ENCODE measurements around the gene MCF2L. TPM values are rescaled to one million over a fixed set of nuclear protein-coding genes. Genes with fewer than 3 reads are reported as not detected.
"Not testable (repeated sequence)": the region's sequence is repeated elsewhere in the genome, so short reads cannot be mapped to it uniquely, and the experiment has no call there.

MCF2L gene
- total and polyA plus RNA-seq, 7 experiments from 2014 or later, result 0.51 to 32.6 (median 19.7) TPM

GRCh38 chr13:113053376-113053775 lies 84.4 kb downstream of the MCF2L start:
- CTCF ChIA-PET, result no interaction called here

GRCh38 chr13:113053801-113054604 lies 85.0 kb downstream of the MCF2L start:
- H3K4me3 ChIP-seq (ENCODE audit: low read length), result no peak overlapping the region
- intact Hi-C loops (cut with micrococcal nuclease), result no loop called here
- POLR2A ChIA-PET, result no interaction called here

More at GRCh38 chr13:113053376-113053775, 84.4 kb downstream of the MCF2L start:
- no peaks in the 10 kb centered on the region for H3K27me3 ChIP-seq (ENCODE audit: control insufficient read depth in 2 of 2, insufficient read depth in 2 of 2, low read length in 2 of 2)
- POLR2A ChIA-PET, result no interaction called here
- Mint-ChIP-seq H3K9me3 (no peaks in the 10 kb centered on the region), H3K27me3 (no peaks in the 10 kb centered on the region), H3K4me1 (peaks cover 0 to 6% (median 0%) of the 10 kb centered on the region in 7 donors), H3K27ac (no peak overlapping the region), H3K36me3 (peaks cover 0 to 23% (median 10%) of the 10 kb centered on the region in 5 donors), H3K4me3 (no peak overlapping the region)
- no peaks in the 10 kb centered on the region for H3K9me3 ChIP-seq (ENCODE audit: control insufficient read depth in 2 of 3, low read length in 3 of 3)
- no peaks in the 10 kb centered on the region for H3K4me1 ChIP-seq (ENCODE audit: control insufficient read depth in 2 of 2, insufficient read depth in 2 of 2, low read length in 2 of 2)
- ATAC-seq (no peak), DNase-seq (no peak)
- intact Hi-C loops (cut with micrococcal nuclease), result no loop called here
- no peaks in the 10 kb centered on the region for H3K36me3 ChIP-seq (ENCODE audit: control insufficient read depth in 2 of 3, insufficient read depth in 3 of 3, low read length in 3 of 3)
- no peak overlapping the region for H3K4me3 ChIP-seq (ENCODE audit: low read length)
- no peak overlapping the region for H3K27ac ChIP-seq (ENCODE audit: low read depth, low read length)

GRCh38 chr13:113057084-113057483 lies 88.1 kb downstream of the MCF2L start:
- H3K27me3 Mint-ChIP-seq, result no peaks in the 10 kb centered on the region
- Histone ChIP-seq H3K27ac (ENCODE audit: low read depth, low read length) (no peak overlapping the region), H3K4me1 (ENCODE audit: control insufficient read depth in 2 of 2, insufficient read depth in 2 of 2, low read length in 2 of 2) (no peaks in the 10 kb centered on the region), H3K9me3 (ENCODE audit: control insufficient read depth in 2 of 3, low read length in 3 of 3) (no peaks in the 10 kb centered on the region), H3K4me3 (ENCODE audit: low read length) (no peak overlapping the region), H3K36me3 (ENCODE audit: control insufficient read depth in 2 of 3, insufficient read depth in 3 of 3, low read length in 3 of 3) (no peaks in the 10 kb centered on the region), H3K27me3 (ENCODE audit: control insufficient read depth in 2 of 2, insufficient read depth in 2 of 2, low read length in 2 of 2) (no peaks in the 10 kb centered on the region)
- intact Hi-C loops (cut with micrococcal nuclease), result no loop called here
- no peaks in the 10 kb centered on the region for H3K9me3 Mint-ChIP-seq
- ChIA-PET POLR2A (no interaction called here), CTCF (no interaction called here)
- peaks cover 0 to 18% (median 5%) of the 10 kb centered on the region in 5 donors for H3K36me3 Mint-ChIP-seq
- no peak for DNase-seq
- ATAC-seq, result no peak
- H3K4me1 Mint-ChIP-seq, result no peaks in the 10 kb centered on the region
- no peak overlapping the region for H3K4me3 Mint-ChIP-seq
- no peak overlapping the region for H3K27ac Mint-ChIP-seq

More at GRCh38 chr13:113053801-113054604, 85.0 kb downstream of the MCF2L start:
- no peak for ATAC-seq
- Mint-ChIP-seq H3K9me3 (no peaks in the 10 kb centered on the region), H3K27me3 (no peaks in the 10 kb centered on the region), H3K36me3 (peaks cover 0 to 23% (median 10%) of the 10 kb centered on the region in 5 donors), H3K4me1 (peaks cover 0 to 6% (median 0%) of the 10 kb centered on the region in 7 donors), H3K27ac (no peak overlapping the region), H3K4me3 (no peak overlapping the region)
- CTCF ChIA-PET, result no interaction called here
- DNase-seq, result no peak
- Histone ChIP-seq H3K4me1 (ENCODE audit: control insufficient read depth in 2 of 2, insufficient read depth in 2 of 2, low read length in 2 of 2) (no peaks in the 10 kb centered on the region), H3K36me3 (ENCODE audit: control insufficient read depth in 2 of 3, insufficient read depth in 3 of 3, low read length in 3 of 3) (no peaks in the 10 kb centered on the region), H3K27me3 (ENCODE audit: control insufficient read depth in 2 of 2, insufficient read depth in 2 of 2, low read length in 2 of 2) (no peaks in the 10 kb centered on the region), H3K9me3 (ENCODE audit: control insufficient read depth in 2 of 3, low read length in 3 of 3) (no peaks in the 10 kb centered on the region), H3K27ac (ENCODE audit: low read depth, low read length) (no peak overlapping the region)

GRCh38 chr13:113057559-113057958 lies 88.5 kb downstream of the MCF2L start:
- H3K27me3 Mint-ChIP-seq; ATAC-seq; H3K9me3 Mint-ChIP-seq; H3K27me3 ChIP-seq (ENCODE audit: control insufficient read depth in 2 of 2, insufficient read depth in 2 of 2, low read length in 2 of 2); H3K27ac Mint-ChIP-seq; intact Hi-C loops (cut with micrococcal nuclease); H3K36me3 ChIP-seq (ENCODE audit: control insufficient read depth in 2 of 3, insufficient read depth in 3 of 3, low read length in 3 of 3); H3K9me3 ChIP-seq (ENCODE audit: control insufficient read depth in 2 of 3, low read length in 3 of 3); H3K4me1 Mint-ChIP-seq; CTCF ChIA-PET; DNase-seq; H3K27ac ChIP-seq (ENCODE audit: low read depth, low read length); H3K4me3 ChIP-seq (ENCODE audit: low read length); H3K4me3 Mint-ChIP-seq; H3K4me1 ChIP-seq (ENCODE audit: control insufficient read depth in 2 of 2, insufficient read depth in 2 of 2, low read length in 2 of 2); POLR2A ChIA-PET: not testable (repeated sequence)
- peaks cover 0 to 17% (median 5%) of the 10 kb centered on the region in 5 donors for H3K36me3 Mint-ChIP-seq

- no peak overlapping the region for H3K27ac Mint-ChIP-seq
- no peaks in the 10 kb centered on the region for H3K9me3 Mint-ChIP-seq
- POLR2A ChIA-PET, result no interaction called here
- no peak overlapping the region for H3K4me3 Mint-ChIP-seq
- Histone ChIP-seq H3K27ac (ENCODE audit: low read depth, low read length) (no peak overlapping the region), H3K9me3 (ENCODE audit: control insufficient read depth in 2 of 3, low read length in 3 of 3) (no peaks in the 10 kb centered on the region), H3K36me3 (ENCODE audit: control insufficient read depth in 2 of 3, insufficient read depth in 3 of 3, low read length in 3 of 3) (peaks cover 0 to 6% (median 0%) of the 10 kb centered on the region in 3 experiments), H3K4me1 (ENCODE audit: control insufficient read depth in 2 of 2, insufficient read depth in 2 of 2, low read length in 2 of 2) (no peaks in the 10 kb centered on the region), H3K4me3 (ENCODE audit: low read length) (no peak overlapping the region), H3K27me3 (ENCODE audit: control insufficient read depth in 2 of 2, insufficient read depth in 2 of 2, low read length in 2 of 2) (no peaks in the 10 kb centered on the region)
- no peak for DNase-seq
- H3K4me1 Mint-ChIP-seq, result no peaks in the 10 kb centered on the region
- no peak for ATAC-seq
- H3K36me3 Mint-ChIP-seq, result peaks cover 0 to 14% (median 0%) of the 10 kb centered on the region in 5 donors
- CTCF ChIA-PET, result no interaction called here
- intact Hi-C loops (cut with micrococcal nuclease), result no loop called here
- H3K27me3 Mint-ChIP-seq, result no peaks in the 10 kb centered on the region
Measured at GRCh38 chr13:113058129-113058987, 89.3 kb downstream of the MCF2L start.

GRCh38 chr13:113058988-113059850 lies 90.2 kb downstream of the MCF2L start:
- H3K27ac ChIP-seq (ENCODE audit: low read depth, low read length), result no peak overlapping the region
- no peaks in the 10 kb centered on the region for H3K27me3 ChIP-seq (ENCODE audit: control insufficient read depth in 2 of 2, insufficient read depth in 2 of 2, low read length in 2 of 2)
- no peaks in the 10 kb centered on the region for H3K9me3 ChIP-seq (ENCODE audit: control insufficient read depth in 2 of 3, low read length in 3 of 3)
- H3K36me3 ChIP-seq (ENCODE audit: control insufficient read depth in 2 of 3, insufficient read depth in 3 of 3, low read length in 3 of 3), result peaks cover 0 to 8% (median 0%) of the 10 kb centered on the region in 3 experiments
- ATAC-seq, result no peak
- no peaks in the 10 kb centered on the region for H3K4me1 ChIP-seq (ENCODE audit: control insufficient read depth in 2 of 2, insufficient read depth in 2 of 2, low read length in 2 of 2)
- Mint-ChIP-seq H3K4me1 (no peaks in the 10 kb centered on the region), H3K9me3 (no peaks in the 10 kb centered on the region), H3K36me3 (peaks cover 0 to 11% (median 0%) of the 10 kb centered on the region in 5 donors), H3K27ac (no peak overlapping the region), H3K27me3 (no peaks in the 10 kb centered on the region), H3K4me3 (no peak overlapping the region)
- CTCF ChIA-PET, result interaction anchor here (0.6 kb wide), 1 partner anchor 28 kb away, joined by 6 read pairs; no protein-coding TSS in a partner anchor
- DNase-seq, result no peak
- intact Hi-C loops (cut with micrococcal nuclease), result no loop called here
- no peak overlapping the region for H3K4me3 ChIP-seq (ENCODE audit: low read length)
- POLR2A ChIA-PET, result no interaction called here

Data from naive thymus-derived CD4-positive, alpha-beta T cell (primary cell).